K562 (cell line): ENCODE results near the gene ANKS1B. TPM values are rescaled to one million over a fixed set of nuclear protein-coding genes. Genes with fewer than 3 reads are reported as not detected.
"Not testable (repeated sequence)": the region's sequence is repeated elsewhere in the genome, so short reads cannot be mapped to it uniquely, and the experiment has no call there.

Experiments
- ATAC-seq: fragments of 200-7000 bp; cut with Tn5 transposase; 3 replicates; pipeline ENCODE4 v1.9.1; 2020; ENCODE audit warnings: moderate library complexity
- BruUV-seq: library from RNA; stranded (reverse); fragments of 400-500 nt; replicated peaks from 2 replicates; lab custom pipeline; 2021; lab: Mats Ljungman, UMichigan
- CTCF ChIA-PET: fragments of 300-600 bp; formaldehyde crosslinking; extraction: SDS; loops from one replicate; lab custom pipeline; 2021; ENCODE audit warnings: low intra/inter-chr PET ratio; lab: Yijun Ruan, JAX
- POLR2A ChIA-PET: fragments of 300-600, 350-650 bp; sonication (Branson Sonifier 250); formaldehyde crosslinking; extraction: SDS; loops from one replicate; lab custom pipeline; 2021; ENCODE audit warnings: antibody characterized with exemption, inconsistent platforms; lab: Yijun Ruan, JAX
- DNase-seq, 4 experiments: peaks; one replicate each; pipeline versions ENCODE4 v3.0.0 to v3.0.0-alpha.2; 2011 to 2018; ENCODE audit warnings: low spot score in 3 of 4, mixed read lengths in 3 of 4; ENCODE audit errors: extremely low read depth in 1 of 4
- FAIRE-seq: peaks from 2 replicates; lab custom pipeline; 2011; peaks lifted over from hg19 to GRCh38; lab: Jason Lieb, UNC
- H2AFZ ChIP-seq: 2 replicates; pipeline ENCODE4 v1.6.0; 2011; ENCODE audit warnings: low read depth, low read length, control low read depth, inconsistent platforms
- H3K27ac ChIP-seq: fragments of 200-600 bp; 3 replicates; pipeline ENCODE4 v1.8.0; 2011; ENCODE audit warnings: low read depth, mild to moderate bottlenecking, control low read depth, inconsistent platforms, low read length, moderate library complexity, mixed read lengths; ENCODE audit errors: extremely low read depth
- H3K27me3 ChIP-seq, 2 experiments: fragments of 300-600 bp in 1 of 2; 2 replicates in 1 of 2; 3 replicates in 1 of 2; pipeline versions ENCODE4 v1.6.0 to v1.8.0; 2011; ENCODE audit warnings: inconsistent platforms in 2 of 2, low read length in 2 of 2, mild to moderate bottlenecking in 1 of 2, mixed read lengths in 1 of 2, moderate library complexity in 1 of 2; ENCODE audit not compliant: control insufficient read depth in 2 of 2, insufficient read depth in 2 of 2
- H3K36me3 ChIP-seq: fragments of 300-600 bp; 3 replicates; pipeline ENCODE4 v1.8.0; 2011; ENCODE audit warnings: mild to moderate bottlenecking, low read length, inconsistent platforms; ENCODE audit not compliant: control insufficient read depth, insufficient read depth
- H3K4me1 ChIP-seq, 2 experiments: fragments of 200-600 bp in 1 of 2; replicated peaks in 1 of 2; 2 replicates in 1 of 2; 3 replicates in 1 of 2; pipeline versions ENCODE4 v1.5.1 to v1.8.0; 2011; ENCODE audit warnings: inconsistent platforms in 2 of 2, low read length in 2 of 2, mild to moderate bottlenecking in 1 of 2, mixed read lengths in 1 of 2, moderate library complexity in 1 of 2; ENCODE audit not compliant: control insufficient read depth in 2 of 2, insufficient read depth in 2 of 2
- H3K4me2 ChIP-seq: 2 replicates; pipeline ENCODE4 v1.6.1; 2011; ENCODE audit warnings: low read length, control low read depth, inconsistent platforms, mixed read lengths; ENCODE audit not compliant: insufficient read depth
- H3K4me3 ChIP-seq: fragments of 200-600 bp; sonication (generic), shearing (Covaris generic); 2 replicates; pipeline ENCODE4 v1.5.1; 2016; ENCODE audit warnings: control low read depth, inconsistent platforms
- H3K79me2 ChIP-seq: fragments of 200-600 bp; 3 replicates; pipeline ENCODE4 v1.8.0; 2011; ENCODE audit warnings: low read length, inconsistent platforms; ENCODE audit not compliant: control insufficient read depth, insufficient read depth
- H3K9ac ChIP-seq, 2 experiments: 2 replicates each; pipeline versions ENCODE4 v1.6.0 to v1.6.1; 2011; ENCODE audit warnings: low read depth in 2 of 2, low read length in 2 of 2, control low read depth in 1 of 2, inconsistent platforms in 1 of 2, mild to moderate bottlenecking in 1 of 2, mixed read lengths in 1 of 2; ENCODE audit not compliant: insufficient read depth in 1 of 2
- H3K9me1 ChIP-seq: one replicate; pipeline ENCODE4 v1.6.0; 2011; ENCODE audit warnings: inconsistent platforms, mild to moderate bottlenecking, low read length, moderate library complexity; ENCODE audit not compliant: control insufficient read depth, insufficient read depth
- H3K9me3 ChIP-seq: replicated peaks from 2 replicates; pipeline ENCODE4 v1.5.1; 2011; ENCODE audit warnings: low read depth, low read length, inconsistent platforms; ENCODE audit not compliant: control insufficient read depth, insufficient read depth
- H4K20me1 ChIP-seq: replicated peaks from 2 replicates; pipeline ENCODE4 v1.6.1; 2011; ENCODE audit warnings: low read length, inconsistent platforms, mixed read lengths; ENCODE audit not compliant: control insufficient read depth, insufficient read depth
- WGBS: fragments of 100-300 bp; shearing (Covaris generic); methylation state at CpG from one replicate; pipeline ENCODE4 v1.1.6; 2016; ENCODE audit warnings: low coverage, mixed read lengths; ENCODE audit not compliant: insufficient coverage; ENCODE audit errors: missing lambda C conversion rate; 5-methylcytosine and 5-hydroxymethylcytosine counted together
- in situ Hi-C: fragments of 300-500 bp; cut with MboI; formaldehyde crosslinking; loops from 4 replicates; pipeline ENCODE4 v1.15.0; 2018; ENCODE audit warnings: inconsistent platforms, mixed read lengths
- intact Hi-C: fragments of 100-400 bp; cut with micrococcal nuclease; formaldehyde crosslinking; loops from 2 replicates; pipeline ENCODE4 v1.14.2; 2022
- polyA plus RNA-seq, 8 experiments: library from polyadenylated mRNA; depleted of rRNA in 4 of 8; stranded (reverse) in 5 of 8; unstranded in 3 of 8; fragments of >200 nt; fragmentation: Nextera tagmentation in 2 of 8; fragmentation: Illumina TruSeq in 1 of 8; extraction: Ambion mirVana in 2 of 8; extraction: Trizol in 1 of 8; gene quantifications; 2 replicates each; pipeline versions ENCODE4 v1.2.1 to v1.2.3, GENCODE V29; 2011 to 2014; ENCODE audit warnings: inconsistent platforms in 1 of 8, missing spikeins in 1 of 8
- total RNA-seq, 7 experiments: library from RNA; depleted of rRNA in 6 of 7; stranded (reverse); fragments of >200 nt in 6 of 7; fragmentation: Illumina TruSeq in 2 of 7; extraction: Trizol in 2 of 7; gene quantifications; 2 replicates each; pipeline versions ENCODE4 v1.2.1 to v1.2.3, GENCODE V29; 2011 to 2021; ENCODE audit warnings: low replicate concordance in 1 of 7

ANKS1B gene
- total and polyA plus RNA-seq, 9 of the 15 experiments (the other 6 are each of a cell fraction or from before 2014, with no cell fraction given): 0.04 to 0.47 (median 0.28) TPM; not detected in 4

DNA sequence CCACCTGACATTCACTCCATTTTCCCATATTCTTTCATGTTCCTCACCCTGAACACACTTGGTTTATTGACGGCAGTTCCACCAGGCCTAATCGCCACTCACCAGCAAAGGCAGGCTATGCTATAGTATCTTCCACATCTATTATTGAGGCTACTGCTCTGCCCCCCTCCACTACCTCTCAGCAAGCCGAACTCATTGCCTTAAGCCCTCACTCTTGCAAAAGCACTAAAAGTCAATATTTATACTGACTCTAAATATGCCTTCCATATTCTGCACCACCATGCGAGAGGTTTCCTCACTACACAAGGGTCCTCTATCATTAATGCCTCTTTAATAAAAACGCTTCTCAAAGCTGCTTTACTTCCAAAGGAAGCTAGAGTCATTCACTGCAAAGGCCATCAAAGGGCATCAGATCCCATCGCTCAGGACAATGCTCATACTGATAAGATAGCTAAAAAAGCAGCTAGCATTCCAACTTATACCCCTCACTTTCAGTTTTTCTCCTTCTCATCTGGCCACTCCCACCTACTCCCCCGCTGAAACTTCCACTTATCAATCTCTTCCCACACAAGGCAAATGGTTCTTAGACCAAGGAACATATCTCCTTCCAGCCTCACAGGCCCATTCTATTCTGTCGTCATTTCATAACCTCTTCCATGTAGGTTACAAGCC lies 265.2 kb downstream of the ANKS1B start:
- POLR2A ChIA-PET, FAIRE-seq, in situ Hi-C loops, CTCF ChIA-PET, H3K4me3 ChIP-seq, H3K27me3 ChIP-seq, H4K20me1 ChIP-seq, H3K27ac ChIP-seq, ATAC-seq, H3K9me3 ChIP-seq, H2AFZ ChIP-seq, DNase-seq, H3K9me1 ChIP-seq, H3K4me2 ChIP-seq, BruUV-seq, H3K4me1 ChIP-seq, H3K79me2 ChIP-seq, H3K9ac ChIP-seq, intact Hi-C loops, H3K36me3 ChIP-seq: not testable (repeated sequence)
- 0% methylated on average over 7 of the region's 8 CpGs for WGBS

DNA sequence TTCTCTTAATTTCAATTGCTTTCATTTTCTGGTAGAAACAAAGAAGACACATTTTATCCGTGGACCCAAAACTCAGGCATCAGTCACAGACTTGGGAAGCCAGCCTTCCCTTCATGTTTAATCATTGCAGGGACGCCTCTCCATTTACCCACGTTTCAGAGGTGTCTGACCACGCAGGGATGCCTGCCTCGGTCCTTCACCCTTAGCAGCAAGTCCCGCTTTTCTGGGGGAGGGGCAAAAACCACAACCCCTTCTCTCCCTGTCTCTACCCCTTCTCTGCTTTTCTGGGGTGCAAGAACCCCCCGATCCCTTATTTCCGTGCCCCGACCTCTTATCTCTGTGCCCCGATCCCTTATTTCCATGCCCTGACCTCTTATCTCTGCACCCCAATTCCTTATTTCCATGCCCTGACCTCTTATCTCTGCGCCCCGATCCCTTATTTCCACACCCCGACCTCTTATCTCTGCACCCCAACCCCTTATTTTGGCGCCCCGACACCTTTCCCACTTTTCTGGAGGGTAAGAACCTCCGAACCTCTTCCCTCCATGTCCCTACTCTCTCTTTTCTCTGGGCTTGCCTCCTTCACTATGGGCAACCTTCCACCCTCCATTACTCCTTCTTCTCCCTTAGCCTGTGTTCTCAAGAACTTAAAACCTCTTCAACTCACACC lies 268.8 kb downstream of the ANKS1B start:
- H3K4me1 ChIP-seq, H3K4me2 ChIP-seq: not testable (repeated sequence)

DNA sequence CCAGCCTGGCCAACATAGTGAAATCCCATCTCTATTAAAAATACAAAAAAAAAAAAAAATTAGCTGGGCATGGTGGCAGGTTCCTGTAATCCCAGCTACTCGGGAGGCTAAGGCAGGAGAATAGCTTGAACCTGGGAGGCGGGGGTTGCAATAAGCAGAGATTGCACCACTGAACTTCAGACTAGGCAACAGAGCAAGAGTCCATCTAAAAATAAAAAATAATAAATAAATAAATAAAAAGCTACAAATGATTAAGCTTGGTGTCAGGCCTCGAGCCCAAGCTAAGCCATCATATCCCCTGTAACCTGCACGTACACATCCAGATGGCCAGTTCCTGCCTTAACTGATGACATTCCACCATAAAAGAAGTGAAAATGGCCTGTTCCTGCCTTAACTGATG lies 269.8 kb downstream of the ANKS1B start:
- H3K4me2 ChIP-seq, H3K9me1 ChIP-seq, POLR2A ChIA-PET, CTCF ChIA-PET, H3K36me3 ChIP-seq, H3K27me3 ChIP-seq, DNase-seq, H2AFZ ChIP-seq, FAIRE-seq, H3K27ac ChIP-seq, ATAC-seq, H3K9me3 ChIP-seq, H3K4me1 ChIP-seq, H4K20me1 ChIP-seq, BruUV-seq, H3K9ac ChIP-seq, H3K4me3 ChIP-seq, intact Hi-C loops, in situ Hi-C loops, H3K79me2 ChIP-seq: not testable (repeated sequence)
- 0% methylated on average over 4 of the region's 4 CpGs for WGBS

More for the DNA sequence above, 268.8 kb downstream of the ANKS1B start:
- H3K4me3 ChIP-seq, H3K36me3 ChIP-seq, H3K9me3 ChIP-seq, H3K9me1 ChIP-seq, BruUV-seq, H3K27ac ChIP-seq, H2AFZ ChIP-seq, CTCF ChIA-PET, H3K79me2 ChIP-seq, ATAC-seq, in situ Hi-C loops, H3K9ac ChIP-seq, DNase-seq, POLR2A ChIA-PET, intact Hi-C loops, FAIRE-seq, H4K20me1 ChIP-seq, H3K27me3 ChIP-seq: not testable (repeated sequence)
- 1% methylated on average over 15 of the region's 16 CpGs for WGBS
